GM12865 (cell line): ENCODE measurements around the gene RAB26.

Source experiments
- DNase-seq: peaks from one replicate; pipeline ENCODE4 v3.0.0; 2010; ENCODE audit warnings: low read depth
- H3K4me3 ChIP-seq: 2 replicates; pipeline ENCODE4 v1.5.1; 2011; ENCODE audit warnings: mild to moderate bottlenecking, low read depth, low read length, control low read depth
- CTCF ChIP-seq: IDR thresholded peaks from 2 replicates; pipeline ENCODE4 v1.5.1; 2011; ENCODE audit warnings: low read length, control low read depth, low read depth, inconsistent platforms; ENCODE audit not compliant: insufficient read depth; ENCODE audit errors: missing control alignments

The RAB26 gene

DNA sequence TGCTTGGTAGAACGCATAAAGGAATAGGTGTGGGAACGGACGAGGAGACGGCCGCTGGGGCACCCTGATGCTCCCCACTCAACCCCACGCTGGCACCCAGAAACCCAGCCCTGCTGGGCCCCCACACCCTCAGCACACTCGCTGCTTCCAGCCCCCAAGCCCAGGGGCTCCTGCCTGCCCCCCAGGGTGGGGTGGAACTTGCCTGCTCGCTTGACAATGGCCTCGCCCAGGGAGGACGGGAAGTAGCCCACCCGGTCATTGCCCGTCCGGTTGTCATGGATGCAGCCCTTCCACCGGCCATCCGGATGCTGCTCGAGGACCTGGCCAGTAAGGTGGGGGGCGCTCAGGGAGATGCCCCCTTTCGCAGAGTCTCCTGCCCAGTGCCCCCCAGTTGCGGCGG lies 38.1 kb downstream of the RAB26 start:
- no peak for TF ChIP-seq CTCF
- no peak for DNase-seq
- no peak overlapping the region for H3K4me3 ChIP-seq

DNA sequence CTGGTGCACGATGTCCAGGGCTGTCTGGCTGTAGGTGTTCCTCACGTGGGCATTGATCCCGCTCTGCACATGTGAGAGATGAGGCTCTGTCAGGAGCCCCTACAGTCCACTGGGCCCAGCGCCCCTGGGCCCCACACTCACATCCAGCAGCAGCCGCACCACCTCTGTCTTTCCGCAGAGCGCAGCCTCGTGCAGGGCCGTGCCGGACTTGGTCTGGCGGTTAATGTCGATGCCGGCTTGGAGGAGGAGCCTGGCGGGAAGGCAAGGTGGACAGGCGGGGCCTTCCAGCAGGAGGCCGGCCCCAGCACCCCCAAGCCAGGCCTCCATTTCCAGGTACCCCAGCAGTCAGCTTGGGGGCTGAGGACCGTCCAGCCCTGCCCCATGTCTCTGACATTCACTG lies 38.8 kb downstream of the RAB26 start:
- DNase-seq: no peak
- no peak for TF ChIP-seq CTCF
- H3K4me3 ChIP-seq: no peak overlapping the region

GRCh38 chr16:2188395-2188794 lies 40.0 kb downstream of the RAB26 start:
- H3K4me3 ChIP-seq: no peak overlapping the region
- no peak for TF ChIP-seq CTCF
- DNase-seq: no peak

DNA sequence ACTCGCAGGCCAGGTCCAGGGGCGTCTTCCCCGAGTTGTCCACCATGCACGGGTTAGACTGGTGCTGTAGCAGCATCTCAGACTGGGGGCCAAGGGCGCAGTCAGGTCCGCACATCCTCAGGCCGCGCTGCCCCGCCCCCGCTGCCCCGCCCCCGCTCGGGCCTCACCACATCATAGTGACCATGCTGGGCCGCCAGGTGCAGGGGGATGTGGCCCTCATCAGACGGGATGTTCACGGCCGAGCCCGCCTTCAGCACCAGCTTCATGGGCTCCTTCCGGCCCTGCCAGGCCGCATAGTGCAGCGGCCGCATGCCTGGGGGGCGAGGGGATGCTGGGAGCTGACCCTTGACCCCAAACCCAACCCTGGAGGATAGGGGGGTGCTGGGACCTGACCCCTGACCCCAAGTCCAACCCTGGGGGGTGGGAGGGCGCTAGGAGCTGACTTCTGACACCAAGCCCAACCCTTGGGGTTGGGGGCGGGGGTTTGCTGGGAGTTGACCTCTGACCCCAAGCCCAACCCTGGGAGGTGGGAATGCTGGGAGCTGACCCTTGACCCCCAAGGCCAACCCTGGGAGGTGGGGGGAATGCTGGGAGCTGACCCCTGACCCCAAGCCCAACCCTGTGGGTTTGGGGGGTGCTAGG lies 40.9 kb downstream of the RAB26 start:
- no peak overlapping the region for H3K4me3 ChIP-seq
- no peak for DNase-seq

GRCh38 chr16:2190002-2190658 lies 41.7 kb downstream of the RAB26 start:
- no peak overlapping the region for H3K4me3 ChIP-seq
- TF ChIP-seq CTCF: no peak
- no peak for DNase-seq

More for the DNA sequence above, 40.9 kb downstream of the RAB26 start:
- no peak for TF ChIP-seq CTCF

- DNase-seq: no peak
- H3K4me3 ChIP-seq: no peak overlapping the region
- TF ChIP-seq CTCF: no peak
Observed at GRCh38 chr16:2190659-2191445, 42.4 kb downstream of the RAB26 start.
